Heart left ventricle (tissue), 13 donors: ENCODE measurements around the gene DCUN1D5.

ENCODE experiments used
- POLR2A ChIP-seq, 2 donors: fragments of 450-650 bp; IDR thresholded peaks; one replicate each; pipeline ENCODE4 v1.6.1; 2017; ENCODE audit warnings: antibody characterized with exemption in 2 of 2, mild to moderate bottlenecking in 2 of 2, moderate library complexity in 2 of 2
- TF ChIP-seq, protein P1 (sequence below), 12 donors: fragments of 200-600 bp; sonication (generic) in 4 of 12; IDR thresholded peaks; one replicate each; pipeline versions ENCODE4 v1.5.0 to v1.8.0; 2018 to 2022; ENCODE audit warnings: antibody characterized with exemption in 12 of 12, mild to moderate bottlenecking in 5 of 12
- donor health status: ischemic (EF 13 %, LVEDD 7.1; RV severe dilation, severe dysfunction).
- donor health status: DM: no; HTN: yes; CAD: no.
- donor health status: DM: no; HTN: no; CAD: no.
- donor health status: ischemic (EF 25% LVEDD 6.9; RV normal size, moderate dysfunction).
- donor health status: ischemic (EF 25% LVEDD 5.7; RV mildly dilated, moderate dysfunction).
- donor health status: ischemic (EF 35%, LVEDD 5.7; RV mildly dilated, moderate dysfunction).
- donor health status: nonischemic (EF 11% LVEDD 7.7; RV severe dilation, severe dysfunction).
- donor health status: DM: yes; HTN: yes; CAD: no.
- donor health status: PGD.
- donor health status: ischemic (EF 29% LVEDD 5.4; RV normal size, mild dysfunction).
- donor health status: nonischemic (EF 23%, LVEDD 6.1; RV moderate dilation, normal function).

DNA sequence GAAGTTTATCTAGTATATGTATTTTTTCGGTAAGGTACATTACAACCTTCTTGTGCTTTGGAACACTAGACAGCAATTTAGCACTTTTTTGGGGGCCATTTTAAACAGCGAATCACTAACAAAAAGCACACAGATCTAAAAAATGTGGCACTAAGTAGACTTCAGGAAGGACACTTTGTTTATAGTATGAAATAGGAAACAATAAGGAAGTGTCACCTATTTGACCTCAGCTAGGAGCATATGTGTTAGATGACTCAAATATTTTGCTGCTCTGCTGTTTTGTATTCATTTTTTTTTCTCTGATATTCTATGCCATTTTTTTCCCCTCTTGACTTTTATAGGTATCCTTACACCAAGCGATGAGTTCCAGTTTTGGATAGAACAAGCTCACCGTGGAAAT is 22.9 kb upstream of the DCUN1D5 start:
- TF ChIP-seq, protein P1, sequence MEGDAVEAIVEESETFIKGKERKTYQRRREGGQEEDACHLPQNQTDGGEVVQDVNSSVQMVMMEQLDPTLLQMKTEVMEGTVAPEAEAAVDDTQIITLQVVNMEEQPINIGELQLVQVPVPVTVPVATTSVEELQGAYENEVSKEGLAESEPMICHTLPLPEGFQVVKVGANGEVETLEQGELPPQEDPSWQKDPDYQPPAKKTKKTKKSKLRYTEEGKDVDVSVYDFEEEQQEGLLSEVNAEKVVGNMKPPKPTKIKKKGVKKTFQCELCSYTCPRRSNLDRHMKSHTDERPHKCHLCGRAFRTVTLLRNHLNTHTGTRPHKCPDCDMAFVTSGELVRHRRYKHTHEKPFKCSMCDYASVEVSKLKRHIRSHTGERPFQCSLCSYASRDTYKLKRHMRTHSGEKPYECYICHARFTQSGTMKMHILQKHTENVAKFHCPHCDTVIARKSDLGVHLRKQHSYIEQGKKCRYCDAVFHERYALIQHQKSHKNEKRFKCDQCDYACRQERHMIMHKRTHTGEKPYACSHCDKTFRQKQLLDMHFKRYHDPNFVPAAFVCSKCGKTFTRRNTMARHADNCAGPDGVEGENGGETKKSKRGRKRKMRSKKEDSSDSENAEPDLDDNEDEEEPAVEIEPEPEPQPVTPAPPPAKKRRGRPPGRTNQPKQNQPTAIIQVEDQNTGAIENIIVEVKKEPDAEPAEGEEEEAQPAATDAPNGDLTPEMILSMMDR (IDR thresholded peaks at IDR 0.05): no peak
- TF ChIP-seq POLR2A (IDR thresholded peaks at IDR 0.05): no peak
